CD4-positive, alpha-beta T cell (primary cell): ENCODE data around the gene SYPL1. TPM values are rescaled to one million over a fixed set of nuclear protein-coding genes. Genes with fewer than 3 reads are reported as not detected.

Source experiments
- ATAC-seq: fragments of 200-7000 bp; cut with Tn5 transposase; one replicate; pipeline ENCODE4 v1.10.0; 2022; ENCODE audit warnings: mild to moderate bottlenecking; ENCODE audit not compliant: poor library complexity
- CTCF ChIA-PET: fragments of 350-600 bp; sonication (Branson Sonifier 250); formaldehyde crosslinking; loops from one replicate; lab custom pipeline; 2021; ENCODE audit warnings: antibody characterized with exemption, inconsistent platforms; lab: Charles Lee
- POLR2A ChIA-PET: fragments of 350-600 bp; sonication (Branson Sonifier 250); formaldehyde crosslinking; loops from one replicate; lab custom pipeline; 2021; ENCODE audit warnings: antibody characterized with exemption, inconsistent platforms; lab: Charles Lee
- DNase-seq, 14 experiments: peaks; one replicate each; pipeline ENCODE4 v3.0.0-alpha.2; 2013 to 2020; ENCODE audit warnings: mixed read lengths in 2 of 14
- H3K27ac ChIP-seq, 2 donors: one replicate each; pipeline versions ENCODE4 v1.5.1 to v1.7.0; 2013; ENCODE audit warnings: low read length in 2 of 2, low read depth in 1 of 2, mild to moderate bottlenecking in 1 of 2
- H3K27me3 ChIP-seq, 2 experiments: 1 replicate in 1 of 2; 2 replicates in 1 of 2; pipeline versions ENCODE4 v1.6.1 to v1.7.0; 2013; ENCODE audit warnings: low read length in 2 of 2, control low read depth in 1 of 2, mild to moderate bottlenecking in 1 of 2, moderate library complexity in 1 of 2; ENCODE audit not compliant: insufficient read depth in 2 of 2, control insufficient read depth in 1 of 2
- H3K36me3 ChIP-seq: one replicate; pipeline ENCODE4 v1.6.1; 2013; ENCODE audit warnings: low read length, control low read depth; ENCODE audit not compliant: insufficient read depth
- H3K4me1 ChIP-seq: one replicate; pipeline ENCODE4 v1.6.1; 2013; ENCODE audit warnings: low read length, control low read depth; ENCODE audit not compliant: insufficient read depth
- H3K4me3 ChIP-seq: one replicate; pipeline ENCODE4 v1.5.1; 2013; ENCODE audit warnings: mild to moderate bottlenecking, low read length, moderate library complexity
- H3K9me3 ChIP-seq, 2 experiments: 1 replicate in 1 of 2; 2 replicates in 1 of 2; pipeline versions ENCODE4 v1.6.1 to v1.7.0; 2013; ENCODE audit warnings: low read length in 2 of 2, mild to moderate bottlenecking in 2 of 2, control low read depth in 1 of 2, moderate library complexity in 1 of 2; ENCODE audit not compliant: control insufficient read depth in 1 of 2, insufficient read depth in 1 of 2
- H3K27ac Mint-ChIP-seq: one replicate; pipeline ENCODE4 v1.8.0; 2020; ENCODE audit warnings: mixed read lengths
- H3K27me3 Mint-ChIP-seq: one replicate; pipeline ENCODE4 v1.8.0; 2021; ENCODE audit warnings: mixed read lengths
- H3K36me3 Mint-ChIP-seq: one replicate; pipeline ENCODE4 v1.8.0; 2021; ENCODE audit warnings: low read depth, mixed read lengths
- H3K4me1 Mint-ChIP-seq: one replicate; pipeline ENCODE4 v1.8.0; 2021; ENCODE audit warnings: low read depth, mixed read lengths
- H3K4me3 Mint-ChIP-seq: one replicate; pipeline ENCODE4 v1.8.0; 2020; ENCODE audit warnings: mild to moderate bottlenecking, mixed read lengths
- H3K9me3 Mint-ChIP-seq: one replicate; pipeline ENCODE4 v1.8.0; 2020; ENCODE audit warnings: mixed read lengths
- intact Hi-C, 2 experiments: fragments of 100-400 bp; cut with DNase I in 1 of 2; cut with micrococcal nuclease in 1 of 2; formaldehyde crosslinking; loops; one replicate each; pipeline versions ENCODE4 v1.15.1 to v1.9.0; 2023 to 2025; cut with DNase I, micrococcal nuclease
- total RNA-seq, 174 experiments: library from RNA in 2 of 174; stranded (reverse) in 2 of 174; gene quantifications; one replicate each; pipeline ENCODE4 v1.2.3 and lab custom pipeline; 2021 to 2026
- TF ChIP-seq, protein P1 (sequence below): fragments of 200-600 bp; IDR thresholded peaks from one replicate; pipeline ENCODE4 v1.8.0; 2022; ENCODE audit warnings: antibody characterized with exemption, mild to moderate bottlenecking

SYPL1 gene
- total RNA-seq, 2 experiments from 2014 or later, result 51.2 to 53.1 TPM

DNA sequence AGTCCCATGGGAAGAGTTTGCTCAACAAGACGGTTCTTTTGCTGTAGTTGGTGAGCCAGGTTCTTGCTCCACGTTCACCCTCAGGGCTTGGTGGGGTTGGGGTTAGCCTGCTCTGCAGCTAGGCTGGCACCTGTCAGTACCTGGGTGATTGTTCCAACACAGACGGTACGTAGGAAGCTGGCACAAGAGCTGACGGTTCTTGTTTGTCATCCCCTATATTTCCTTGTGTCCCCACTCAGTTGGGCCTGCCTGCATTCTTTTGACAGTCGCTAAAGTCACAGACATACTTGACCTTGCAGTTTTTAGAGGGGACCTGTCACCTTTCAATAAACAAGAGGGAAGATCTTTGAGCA lies 40.2 kb upstream of the SYPL1 start:
- no peaks in the 10 kb centered on the region for H3K36me3 Mint-ChIP-seq
- Histone ChIP-seq H3K4me3 (no peak overlapping the region), H3K36me3 (no peaks in the 10 kb centered on the region), H3K27me3 (peaks cover 0 to 6% of the 10 kb centered on the region in 2 experiments), H3K4me1 (peaks cover 5% of the 10 kb centered on the region), H3K9me3 (no peaks in the 10 kb centered on the region), H3K27ac (no peak overlapping the region)
- H3K4me3 Mint-ChIP-seq, result no peak overlapping the region
- POLR2A ChIA-PET, result interaction anchor here (1.3 to 2.7 kb wide), 2 partner anchors 80 to 95 kb away, joined by 4 to 13 read pairs; no protein-coding TSS in a partner anchor
- intact Hi-C loops, result loop anchor here (2.0 to 5.0 kb wide), 3 partner anchors 395 to 499 kb away; no protein-coding TSS in a partner anchor
- H3K27ac Mint-ChIP-seq, result no peak overlapping the region
- TF ChIP-seq, protein P1, sequence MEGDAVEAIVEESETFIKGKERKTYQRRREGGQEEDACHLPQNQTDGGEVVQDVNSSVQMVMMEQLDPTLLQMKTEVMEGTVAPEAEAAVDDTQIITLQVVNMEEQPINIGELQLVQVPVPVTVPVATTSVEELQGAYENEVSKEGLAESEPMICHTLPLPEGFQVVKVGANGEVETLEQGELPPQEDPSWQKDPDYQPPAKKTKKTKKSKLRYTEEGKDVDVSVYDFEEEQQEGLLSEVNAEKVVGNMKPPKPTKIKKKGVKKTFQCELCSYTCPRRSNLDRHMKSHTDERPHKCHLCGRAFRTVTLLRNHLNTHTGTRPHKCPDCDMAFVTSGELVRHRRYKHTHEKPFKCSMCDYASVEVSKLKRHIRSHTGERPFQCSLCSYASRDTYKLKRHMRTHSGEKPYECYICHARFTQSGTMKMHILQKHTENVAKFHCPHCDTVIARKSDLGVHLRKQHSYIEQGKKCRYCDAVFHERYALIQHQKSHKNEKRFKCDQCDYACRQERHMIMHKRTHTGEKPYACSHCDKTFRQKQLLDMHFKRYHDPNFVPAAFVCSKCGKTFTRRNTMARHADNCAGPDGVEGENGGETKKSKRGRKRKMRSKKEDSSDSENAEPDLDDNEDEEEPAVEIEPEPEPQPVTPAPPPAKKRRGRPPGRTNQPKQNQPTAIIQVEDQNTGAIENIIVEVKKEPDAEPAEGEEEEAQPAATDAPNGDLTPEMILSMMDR, result no peak
- H3K9me3 Mint-ChIP-seq, result no peaks in the 10 kb centered on the region
- peaks cover 5% of the 10 kb centered on the region for H3K4me1 Mint-ChIP-seq
- peaks cover 19% of the 10 kb centered on the region for H3K27me3 Mint-ChIP-seq
- CTCF ChIA-PET, result interaction anchor here (0.9 kb wide), 1 partner anchor 95 kb away, joined by 6 read pairs; no protein-coding TSS in a partner anchor
- ATAC-seq, result no peak
- DNase-seq, result no peak

DNA sequence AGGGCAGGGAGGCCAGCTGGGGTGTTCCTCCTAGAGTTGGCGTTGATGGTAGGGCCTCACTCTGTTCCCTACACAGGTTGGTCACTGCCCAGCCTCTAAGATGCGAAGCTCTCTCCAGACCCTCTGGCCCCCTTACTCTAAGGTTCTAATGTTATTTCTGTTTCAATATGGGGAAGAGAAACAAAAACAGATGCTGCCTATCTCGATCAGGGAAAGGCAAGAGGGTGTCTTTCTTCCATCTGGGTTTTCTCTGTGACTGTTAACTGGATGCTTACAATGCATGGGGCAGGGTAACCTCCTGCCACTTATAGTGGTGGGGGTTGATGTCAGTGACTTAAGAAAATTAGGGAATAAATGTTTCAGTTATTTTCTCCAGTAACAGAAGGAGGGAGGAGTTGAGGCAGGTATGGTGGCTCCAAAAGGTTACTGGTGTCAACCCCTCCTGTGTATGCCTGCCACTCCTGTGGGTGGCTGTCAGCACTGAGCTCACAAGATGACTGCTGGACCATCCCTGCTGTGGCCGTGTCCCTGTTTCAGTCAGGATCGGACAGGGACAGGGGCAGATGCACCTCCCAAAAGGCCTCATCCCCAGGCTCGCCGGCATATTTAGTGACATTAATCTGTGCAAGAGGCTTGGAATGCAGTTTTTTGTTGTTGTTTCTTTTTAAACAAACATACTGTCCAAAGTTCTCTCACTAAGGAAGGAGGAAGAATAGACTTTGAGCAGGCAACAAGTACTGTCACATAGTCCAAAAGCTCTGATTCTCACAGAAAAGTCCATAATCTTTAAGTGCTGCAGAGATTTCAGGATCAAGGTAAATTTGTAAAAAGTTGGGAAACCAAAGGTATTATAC lies 39.6 kb upstream of the SYPL1 start:
- ATAC-seq, result no peak
- TF ChIP-seq, protein P1, result no peak
- H3K9me3 Mint-ChIP-seq, result no peaks in the 10 kb centered on the region
- H3K27me3 Mint-ChIP-seq, result peaks cover 19% of the 10 kb centered on the region
- ChIA-PET POLR2A (interaction anchor here (1.1 to 2.7 kb wide), 3 partner anchors 39 to 94 kb away, joined by 3 to 13 read pairs (median 4); partner anchors contain the start of gene SYPL1), CTCF (interaction anchor here (0.9 kb wide), 1 partner anchor 95 kb away, joined by 6 read pairs; no protein-coding TSS in a partner anchor)
- no peaks in the 10 kb centered on the region for H3K36me3 ChIP-seq
- H3K36me3 Mint-ChIP-seq, result no peaks in the 10 kb centered on the region
- no peak overlapping the region for H3K27ac ChIP-seq
- peaks cover 5% of the 10 kb centered on the region for H3K4me1 ChIP-seq
- H3K9me3 ChIP-seq, result no peaks in the 10 kb centered on the region
- no peak overlapping the region for H3K27ac Mint-ChIP-seq
- intact Hi-C loops, result loop anchor here (2.0 to 5.0 kb wide), 3 partner anchors 394 to 499 kb away; no protein-coding TSS in a partner anchor
- peaks cover 0 to 6% of the 10 kb centered on the region in 2 experiments for H3K27me3 ChIP-seq
- DNase-seq, result no peak
- no peak overlapping the region for H3K4me3 Mint-ChIP-seq
- peaks cover 5% of the 10 kb centered on the region for H3K4me1 Mint-ChIP-seq
- no peak overlapping the region for H3K4me3 ChIP-seq

DNA sequence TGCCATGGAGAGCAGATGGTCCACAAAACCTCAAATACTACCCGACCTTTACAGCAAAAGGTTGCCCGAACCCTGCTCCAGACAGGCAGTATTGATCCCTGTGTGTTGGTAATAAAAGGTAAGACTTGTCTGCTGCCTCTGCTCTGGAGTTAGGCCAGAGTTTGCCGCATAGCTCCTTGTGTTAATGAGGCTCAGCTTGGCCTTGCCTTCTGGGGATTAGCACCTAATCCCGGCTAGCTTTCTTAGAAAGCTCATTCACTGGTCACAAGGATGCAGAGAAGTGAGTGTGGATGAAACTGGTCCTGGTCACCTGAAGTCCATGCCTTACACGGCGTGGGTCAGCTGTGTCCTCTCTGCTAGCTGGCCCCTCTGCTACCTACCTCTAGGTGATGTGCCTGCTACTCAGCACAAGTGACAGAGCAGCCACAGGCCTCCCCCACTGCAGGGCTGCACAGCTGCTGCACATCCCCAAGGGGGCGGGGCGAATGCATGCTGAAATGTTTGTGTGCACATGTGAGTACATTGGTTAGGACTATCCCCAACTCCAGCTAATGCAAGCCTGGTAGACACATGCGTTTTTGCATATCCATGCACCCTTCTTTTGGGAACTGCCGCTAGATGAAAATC lies 31.7 kb upstream of the SYPL1 start:
- H3K4me3 Mint-ChIP-seq, result no peak overlapping the region
- ChIA-PET CTCF (no interaction called here), POLR2A (no interaction called here)
- intact Hi-C loops, result no loop called here
- no peaks in the 10 kb centered on the region for H3K9me3 Mint-ChIP-seq
- Histone ChIP-seq H3K9me3 (no peaks in the 10 kb centered on the region), H3K27me3 (no peaks in the 10 kb centered on the region), H3K4me1 (no peaks in the 10 kb centered on the region), H3K27ac (no peak overlapping the region), H3K36me3 (no peaks in the 10 kb centered on the region), H3K4me3 (no peak overlapping the region)
- ATAC-seq (no peak), DNase-seq (no peak)
- TF ChIP-seq, protein P1, result no peak
- H3K27me3 Mint-ChIP-seq, result no peaks in the 10 kb centered on the region
- no peaks in the 10 kb centered on the region for H3K36me3 Mint-ChIP-seq
- H3K4me1 Mint-ChIP-seq, result no peaks in the 10 kb centered on the region
- H3K27ac Mint-ChIP-seq, result no peak overlapping the region
